T-helper 22 cell (primary cell): ENCODE results near the gene P2RY1.
"Not testable (repeated sequence)": the region's sequence is repeated elsewhere in the genome, so short reads cannot be mapped to it uniquely, and the experiment has no call there.

Experiments
- DNase-seq: peaks from one replicate; pipeline ENCODE4 v3.0.0-alpha.2; 2020; ENCODE audit warnings: low read depth

Gene P2RY1

DNA sequence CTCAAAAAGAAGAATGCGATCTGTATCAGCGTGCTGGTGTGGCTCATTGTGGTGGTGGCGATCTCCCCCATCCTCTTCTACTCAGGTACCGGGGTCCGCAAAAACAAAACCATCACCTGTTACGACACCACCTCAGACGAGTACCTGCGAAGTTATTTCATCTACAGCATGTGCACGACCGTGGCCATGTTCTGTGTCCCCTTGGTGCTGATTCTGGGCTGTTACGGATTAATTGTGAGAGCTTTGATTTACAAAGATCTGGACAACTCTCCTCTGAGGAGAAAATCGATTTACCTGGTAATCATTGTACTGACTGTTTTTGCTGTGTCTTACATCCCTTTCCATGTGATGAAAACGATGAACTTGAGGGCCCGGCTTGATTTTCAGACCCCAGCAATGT, 1.3 kb downstream of the P2RY1 start:
- no peak for DNase-seq

GRCh38 chr3:152839511-152839910, 4.6 kb downstream of the P2RY1 start:
- no peak for DNase-seq

- DNase-seq: no peak
These were observed 6.2 kb downstream of the P2RY1 start for GRCh38 chr3:152841131-152841530.

DNA sequence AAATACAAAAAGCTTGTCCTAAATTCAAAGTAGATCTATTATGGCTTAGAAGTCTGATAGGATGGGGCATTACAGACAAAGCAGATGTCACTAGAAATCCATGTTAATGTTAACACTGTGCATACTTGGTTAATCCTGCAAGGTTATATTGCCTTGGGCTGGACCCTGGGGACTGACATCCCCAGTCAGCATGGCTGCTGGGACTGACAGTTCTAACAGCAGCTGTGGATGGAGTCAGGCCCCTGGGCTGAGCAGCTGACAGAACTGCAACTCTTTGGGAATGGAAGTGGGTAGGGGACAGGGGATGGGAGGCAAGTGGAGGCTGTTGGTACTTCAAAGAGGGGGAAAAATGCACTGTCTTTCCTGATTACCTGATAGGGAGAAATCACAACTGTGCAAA, 7.5 kb downstream of the P2RY1 start:
- DNase-seq: no peak

- no peak for DNase-seq
These were observed 9.0 kb downstream of the P2RY1 start for GRCh38 chr3:152843955-152844354.

- not testable (repeated sequence) for DNase-seq
These were observed 11.8 kb downstream of the P2RY1 start for GRCh38 chr3:152846572-152847202.

GRCh38 chr3:152847599-152847998, 12.7 kb downstream of the P2RY1 start:
- DNase-seq: not testable (repeated sequence)

DNA sequence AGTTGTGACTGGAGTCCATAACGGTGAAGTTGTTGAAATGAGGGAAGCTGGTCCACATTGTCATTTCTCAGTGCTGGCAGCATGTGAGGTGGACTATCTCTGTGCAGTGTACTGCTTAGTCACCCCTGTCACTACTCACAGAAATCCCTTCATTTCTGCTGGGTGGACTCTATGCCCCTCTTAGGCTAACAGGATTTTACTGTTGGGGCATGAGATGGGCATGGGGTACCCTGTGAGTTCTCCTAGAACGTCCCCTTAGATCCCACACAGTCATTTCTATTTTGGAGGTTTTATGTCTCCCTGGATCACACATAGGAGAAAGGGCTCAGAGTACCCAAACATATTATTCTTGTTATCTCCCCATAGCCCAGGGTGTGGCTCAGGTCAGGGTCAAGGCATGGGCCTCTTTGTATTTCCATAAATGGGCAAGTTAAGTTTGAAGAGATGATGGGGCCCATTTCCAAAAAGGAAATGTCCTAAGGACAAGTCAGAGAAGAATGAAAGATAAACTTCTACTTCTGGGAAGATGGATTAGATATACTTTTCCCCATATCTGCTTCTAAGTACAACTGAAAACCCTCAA, 15.2 kb downstream of the P2RY1 start:
- no peak for DNase-seq

DNA sequence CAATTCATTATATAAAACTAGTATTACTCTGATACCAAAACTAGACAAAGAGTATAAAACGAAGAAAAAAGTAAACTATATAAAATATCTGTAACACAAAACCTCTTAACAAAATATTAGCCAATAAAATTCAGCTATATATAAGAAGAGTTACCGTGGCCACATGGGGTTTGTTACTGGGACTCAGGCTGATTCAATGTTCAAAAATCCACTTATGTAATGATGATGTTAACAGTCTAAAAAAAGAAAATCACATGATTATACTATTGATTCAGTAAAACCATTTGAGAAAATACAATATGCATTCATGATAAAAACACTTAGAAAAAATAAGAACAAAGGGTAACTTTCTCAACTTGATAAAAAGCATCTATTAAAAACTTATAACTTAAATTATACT, 18.3 kb downstream of the P2RY1 start:
- DNase-seq: no peak

GRCh38 chr3:152857082-152857481, 22.2 kb downstream of the P2RY1 start:
- DNase-seq: no peak

DNA sequence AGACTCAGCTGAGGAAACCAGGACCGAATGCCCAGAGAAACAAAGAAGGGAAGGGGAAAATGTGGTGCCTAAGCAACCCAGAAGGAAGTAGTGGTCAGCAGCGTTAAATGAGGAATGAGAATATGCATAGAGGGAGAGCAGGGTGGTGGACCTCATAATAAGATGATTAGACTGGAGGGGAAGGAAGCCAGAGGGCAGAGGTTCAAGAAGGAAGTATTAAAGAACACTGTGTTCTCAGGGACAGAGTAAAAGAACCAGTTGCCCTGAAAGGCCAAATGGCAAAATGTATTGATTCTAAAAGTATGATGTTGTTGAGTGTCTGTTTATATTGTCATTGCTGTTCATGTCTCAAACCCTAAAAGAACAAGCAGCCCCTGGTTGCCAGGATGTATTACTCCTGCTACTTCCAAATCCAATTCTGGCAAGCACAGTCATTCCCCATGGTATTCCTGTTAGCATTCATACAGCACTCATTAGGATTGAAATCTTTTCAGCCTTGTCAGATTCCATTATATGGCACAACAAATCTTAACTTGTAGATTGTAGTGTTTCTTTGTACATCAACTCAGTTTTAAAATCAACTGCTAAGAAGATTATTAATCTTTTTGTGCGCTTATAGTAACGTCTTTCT, 23.4 kb downstream of the P2RY1 start:
- DNase-seq: no peak

DNA sequence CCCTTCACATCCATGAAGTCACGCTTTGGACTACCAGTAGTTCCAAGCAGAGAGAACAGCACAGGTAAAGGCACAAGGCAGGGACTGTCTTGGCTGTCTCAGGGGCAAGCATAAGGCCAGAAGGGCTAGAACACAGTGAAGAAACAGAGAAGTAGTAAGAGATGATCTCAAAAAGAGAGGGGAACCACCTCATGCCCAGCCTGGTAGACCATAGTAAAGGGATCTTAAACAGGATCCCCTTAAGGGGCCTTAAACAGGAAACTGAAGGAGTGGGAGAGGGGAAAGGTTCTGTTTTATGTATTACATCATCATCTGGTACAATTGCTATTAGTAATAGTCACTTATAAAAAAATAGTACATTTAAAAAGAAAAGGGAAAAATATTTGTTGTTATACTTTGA, 25.8 kb downstream of the P2RY1 start:
- no peak for DNase-seq

DNA sequence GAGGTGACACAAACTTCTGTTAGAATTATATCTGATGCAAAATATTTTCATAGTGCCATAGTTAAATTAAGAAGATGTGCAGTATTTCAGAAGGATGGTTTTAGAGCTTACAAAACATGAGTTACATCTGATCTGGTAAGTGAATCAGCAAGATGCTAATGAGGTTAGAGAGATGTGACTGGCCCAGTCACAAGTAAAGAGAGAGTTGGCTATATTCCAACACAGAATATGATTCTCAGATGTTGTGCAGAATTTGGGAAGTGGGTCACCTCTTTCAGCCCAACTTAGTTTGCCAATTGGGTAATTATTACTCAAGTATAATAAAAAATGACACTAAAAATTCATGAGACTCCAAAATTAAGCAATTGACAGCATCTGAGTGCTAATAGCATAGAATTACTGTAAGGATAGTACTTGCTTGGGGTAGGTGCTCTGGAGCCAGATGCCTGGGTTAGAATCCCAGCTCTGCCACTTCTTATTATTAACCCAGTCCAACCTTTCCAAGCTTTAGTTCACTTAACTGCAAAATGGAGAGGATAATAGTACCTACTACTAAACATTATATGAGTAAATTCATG, 30.8 kb downstream of the P2RY1 start:
- no peak for DNase-seq

- no peak for DNase-seq
These were observed 35.1 kb downstream of the P2RY1 start for GRCh38 chr3:152870027-152870426.

DNA sequence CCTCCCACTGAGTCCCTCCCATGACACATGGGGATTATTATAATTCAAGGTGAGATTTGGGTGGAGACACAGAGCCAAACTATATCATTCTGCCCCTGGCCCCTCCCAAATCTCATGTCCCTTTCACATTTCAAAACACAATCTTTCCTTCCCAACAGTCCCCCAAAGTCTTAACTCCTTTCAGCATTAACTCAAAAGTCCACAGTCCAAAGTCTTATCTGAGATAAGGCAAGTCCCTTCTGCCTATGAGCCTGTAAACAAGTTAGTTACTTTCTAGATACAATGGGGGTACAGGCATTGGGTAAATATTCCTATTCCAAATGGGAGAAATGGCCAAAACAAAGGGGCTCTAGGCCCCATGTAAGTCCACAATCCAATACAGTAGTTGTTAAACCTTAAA, 38.4 kb downstream of the P2RY1 start:
- not testable (repeated sequence) for DNase-seq

- no peak for DNase-seq
These were observed 40.2 kb downstream of the P2RY1 start for GRCh38 chr3:152874896-152875749.

DNA sequence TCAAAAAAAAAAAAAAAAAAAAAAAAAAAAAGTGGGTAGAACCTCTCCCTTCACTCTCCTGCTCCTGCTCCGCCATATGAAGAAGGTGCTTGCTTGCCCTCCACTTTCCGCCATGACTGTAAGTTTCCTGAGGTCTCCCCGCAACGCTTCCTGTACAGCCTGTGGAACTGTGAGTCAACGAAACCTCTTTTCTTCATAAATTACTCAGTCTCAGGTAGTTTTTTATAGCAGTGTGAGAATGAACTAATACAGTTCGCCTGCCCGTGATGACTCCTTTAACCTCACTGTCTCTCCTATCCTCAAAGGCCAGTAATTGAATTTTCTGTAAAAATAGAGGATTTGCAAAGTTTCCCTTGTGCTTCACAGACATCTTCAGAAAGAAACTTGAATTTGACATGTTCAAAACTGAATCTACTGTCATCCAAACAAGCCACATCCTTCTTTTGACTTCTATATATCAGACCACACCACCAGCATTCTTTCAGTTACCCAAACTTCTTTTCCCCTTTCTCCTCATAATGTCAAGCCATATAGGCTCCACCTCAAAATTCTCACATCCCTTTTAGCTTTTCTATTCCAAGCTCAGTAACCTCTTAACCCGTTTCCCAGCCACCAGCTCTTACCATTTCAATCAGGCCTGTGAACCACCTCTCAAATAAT, 44.3 kb downstream of the P2RY1 start:
- DNase-seq: no peak

- DNase-seq: no peak
These were observed 44.9 kb downstream of the P2RY1 start for GRCh38 chr3:152879790-152880174.

- DNase-seq: no peak
These were observed 50.1 kb downstream of the P2RY1 start for GRCh38 chr3:152885076-152885475.
